Measurements from ENCODE around the gene RPL39L.
"Not testable (repeated sequence)": the region's sequence is repeated elsewhere in the genome, so short reads cannot be mapped to it uniquely, and the experiment has no call there.

Gene RPL39L

GRCh38 chr3:187139126-187139894, at the start of gene RPL39L:
TSS of gene RPL39L (minus strand) at chr3:187139496. CDS start at chr3:187121300, 18,196 bp downstream.
- peak; percentile 34 for DNase-seq (ENCODE audit: low read depth)

- no peak for DNase-seq (ENCODE audit: low read depth)
Observed at GRCh38 chr3:187188931-187189330, 49.6 kb upstream of the RPL39L start.

- DNase-seq (ENCODE audit: low read depth), result peak; percentile 45
Observed at GRCh38 chr3:187186801-187187421, 47.6 kb upstream of the RPL39L start.

- DNase-seq (ENCODE audit: low read depth), result no peak
Observed at GRCh38 chr3:187186375-187186774, 47.1 kb upstream of the RPL39L start.

- DNase-seq (ENCODE audit: low read depth), result no peak
Observed at GRCh38 chr3:187185759-187186158, 46.5 kb upstream of the RPL39L start.

- DNase-seq (ENCODE audit: low read depth), result no peak
Observed at GRCh38 chr3:187183903-187184302, 44.6 kb upstream of the RPL39L start.

GRCh38 chr3:187183210-187183862, 44.0 kb upstream of the RPL39L start:
- DNase-seq (ENCODE audit: low read depth), result peak; percentile 63

- no peak for DNase-seq (ENCODE audit: low read depth)
Observed at GRCh38 chr3:187181454-187182170, 42.3 kb upstream of the RPL39L start.

- no peak for DNase-seq (ENCODE audit: low read depth)
Observed at GRCh38 chr3:187172929-187173328, 33.6 kb upstream of the RPL39L start.

- DNase-seq (ENCODE audit: low read depth), result not testable (repeated sequence)
Observed at GRCh38 chr3:187170911-187171310, 31.6 kb upstream of the RPL39L start.

GRCh38 chr3:187169231-187169960, 30.1 kb upstream of the RPL39L start:
- no peak for DNase-seq (ENCODE audit: low read depth)

GRCh38 chr3:187167777-187168176, 28.5 kb upstream of the RPL39L start:
- DNase-seq (ENCODE audit: low read depth), result no peak

GRCh38 chr3:187166750-187167149, 27.5 kb upstream of the RPL39L start:
- DNase-seq (ENCODE audit: low read depth), result no peak

GRCh38 chr3:187165144-187165543, 25.8 kb upstream of the RPL39L start:
- DNase-seq (ENCODE audit: low read depth), result no peak

GRCh38 chr3:187162265-187162953, 23.1 kb upstream of the RPL39L start:
- DNase-seq (ENCODE audit: low read depth), result no peak

- no peak for DNase-seq (ENCODE audit: low read depth)
Observed at GRCh38 chr3:187161556-187161955, 22.3 kb upstream of the RPL39L start.

GRCh38 chr3:187150599-187150998, 11.3 kb upstream of the RPL39L start:
- no peak for DNase-seq (ENCODE audit: low read depth)

- DNase-seq (ENCODE audit: low read depth), result no peak
Observed at GRCh38 chr3:187150186-187150585, 10.9 kb upstream of the RPL39L start.

- no peak for DNase-seq (ENCODE audit: low read depth)
Observed at GRCh38 chr3:187146389-187146788, 7.1 kb upstream of the RPL39L start.

GRCh38 chr3:187145149-187145895, 6.0 kb upstream of the RPL39L start:
- DNase-seq (ENCODE audit: low read depth), result no peak
